Thyroid gland (tissue), 4 donors: Measurements from ENCODE around the gene MCHR1.

Source experiments
- POLR2A ChIP-seq, 2 donors: fragments of 450-650 bp; IDR thresholded peaks; one replicate each; pipeline ENCODE4 v1.6.1; 2017; ENCODE audit warnings: antibody characterized with exemption in 2 of 2, mild to moderate bottlenecking in 2 of 2, moderate library complexity in 1 of 2
- TF ChIP-seq, protein P1 (sequence below), 6 experiments: fragments of 200-600 bp in 3 of 6; fragments of 450-650 bp in 3 of 6; sonication (generic) in 3 of 6; IDR thresholded peaks; one replicate each; pipeline ENCODE4 v1.5.1; 2016 to 2019; ENCODE audit warnings: antibody characterized with exemption in 6 of 6, mild to moderate bottlenecking in 2 of 6, inconsistent platforms in 1 of 6, moderate library complexity in 1 of 6

GRCh38 chr22:40671796-40672360, 7.4 kb upstream of the MCHR1 start:
- TF ChIP-seq, protein P1, sequence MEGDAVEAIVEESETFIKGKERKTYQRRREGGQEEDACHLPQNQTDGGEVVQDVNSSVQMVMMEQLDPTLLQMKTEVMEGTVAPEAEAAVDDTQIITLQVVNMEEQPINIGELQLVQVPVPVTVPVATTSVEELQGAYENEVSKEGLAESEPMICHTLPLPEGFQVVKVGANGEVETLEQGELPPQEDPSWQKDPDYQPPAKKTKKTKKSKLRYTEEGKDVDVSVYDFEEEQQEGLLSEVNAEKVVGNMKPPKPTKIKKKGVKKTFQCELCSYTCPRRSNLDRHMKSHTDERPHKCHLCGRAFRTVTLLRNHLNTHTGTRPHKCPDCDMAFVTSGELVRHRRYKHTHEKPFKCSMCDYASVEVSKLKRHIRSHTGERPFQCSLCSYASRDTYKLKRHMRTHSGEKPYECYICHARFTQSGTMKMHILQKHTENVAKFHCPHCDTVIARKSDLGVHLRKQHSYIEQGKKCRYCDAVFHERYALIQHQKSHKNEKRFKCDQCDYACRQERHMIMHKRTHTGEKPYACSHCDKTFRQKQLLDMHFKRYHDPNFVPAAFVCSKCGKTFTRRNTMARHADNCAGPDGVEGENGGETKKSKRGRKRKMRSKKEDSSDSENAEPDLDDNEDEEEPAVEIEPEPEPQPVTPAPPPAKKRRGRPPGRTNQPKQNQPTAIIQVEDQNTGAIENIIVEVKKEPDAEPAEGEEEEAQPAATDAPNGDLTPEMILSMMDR (IDR thresholded peaks at IDR 0.05): no peak
- TF ChIP-seq POLR2A (IDR thresholded peaks at IDR 0.05): no peak
